ENCODE results near the gene PODXL. TPM values are rescaled to one million over a fixed set of nuclear protein-coding genes. Genes with fewer than 3 reads are reported as not detected.

PODXL gene
- total and polyA plus RNA-seq, 2 donors (not counting 3 experiments of a cell fraction or from before 2014, with no cell fraction given), result 86.4 to 156 TPM

DNA sequence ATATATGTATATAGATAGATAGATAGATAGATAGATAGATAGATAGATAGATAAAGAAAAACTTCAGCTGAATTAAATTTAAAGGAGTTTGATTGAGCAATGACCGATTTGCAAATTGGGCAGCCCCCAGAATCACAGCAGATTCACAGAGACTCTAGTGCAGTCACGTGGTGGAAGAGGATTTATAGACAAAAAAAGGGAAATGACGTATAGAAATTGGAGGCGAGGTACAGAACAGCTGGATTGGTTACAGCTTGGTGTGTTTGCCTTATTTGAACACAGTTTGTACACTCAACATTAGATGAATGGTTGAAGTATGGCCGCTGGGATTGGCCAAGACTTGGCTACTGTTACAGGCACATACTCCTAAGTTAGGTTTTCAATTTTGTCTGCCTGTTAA lies 8.2 kb upstream of the PODXL start:
- TF ChIP-seq JUN (IDR thresholded peaks at IDR 0.05; ENCODE audit: borderline replicate concordance, insufficient read depth, insufficient read length, low read depth) (no peak), FOS (IDR thresholded peaks at IDR 0.05; ENCODE audit: borderline replicate concordance, insufficient read depth, low read length) (no peak), MYC (IDR thresholded peaks at IDR 0.05; ENCODE audit: low read depth, low read length) (no peak), EZH2 (IDR thresholded peaks at IDR 0.05; ENCODE audit: borderline replicate concordance, low read depth, low read length, severe bottlenecking) (no peak), POLR2A (IDR thresholded peaks at IDR 0.05; ENCODE audit: low read depth, low read length) (no peak), GATA2 (IDR thresholded peaks at IDR 0.05; ENCODE audit: insufficient read depth, insufficient read length, low read depth, low read length) (no peak), POLR2AphosphoS5 (IDR thresholded peaks at IDR 0.05; ENCODE audit: insufficient read depth, low read depth, low read length) (no peak)
- TF ChIP-seq, protein P1, sequence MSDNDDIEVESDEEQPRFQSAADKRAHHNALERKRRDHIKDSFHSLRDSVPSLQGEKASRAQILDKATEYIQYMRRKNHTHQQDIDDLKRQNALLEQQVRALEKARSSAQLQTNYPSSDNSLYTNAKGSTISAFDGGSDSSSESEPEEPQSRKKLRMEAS (IDR thresholded peaks at IDR 0.05; ENCODE audit: insufficient read depth, insufficient read length), result no peak
- TF ChIP-seq, protein P2, sequence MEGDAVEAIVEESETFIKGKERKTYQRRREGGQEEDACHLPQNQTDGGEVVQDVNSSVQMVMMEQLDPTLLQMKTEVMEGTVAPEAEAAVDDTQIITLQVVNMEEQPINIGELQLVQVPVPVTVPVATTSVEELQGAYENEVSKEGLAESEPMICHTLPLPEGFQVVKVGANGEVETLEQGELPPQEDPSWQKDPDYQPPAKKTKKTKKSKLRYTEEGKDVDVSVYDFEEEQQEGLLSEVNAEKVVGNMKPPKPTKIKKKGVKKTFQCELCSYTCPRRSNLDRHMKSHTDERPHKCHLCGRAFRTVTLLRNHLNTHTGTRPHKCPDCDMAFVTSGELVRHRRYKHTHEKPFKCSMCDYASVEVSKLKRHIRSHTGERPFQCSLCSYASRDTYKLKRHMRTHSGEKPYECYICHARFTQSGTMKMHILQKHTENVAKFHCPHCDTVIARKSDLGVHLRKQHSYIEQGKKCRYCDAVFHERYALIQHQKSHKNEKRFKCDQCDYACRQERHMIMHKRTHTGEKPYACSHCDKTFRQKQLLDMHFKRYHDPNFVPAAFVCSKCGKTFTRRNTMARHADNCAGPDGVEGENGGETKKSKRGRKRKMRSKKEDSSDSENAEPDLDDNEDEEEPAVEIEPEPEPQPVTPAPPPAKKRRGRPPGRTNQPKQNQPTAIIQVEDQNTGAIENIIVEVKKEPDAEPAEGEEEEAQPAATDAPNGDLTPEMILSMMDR (IDR thresholded peaks at IDR 0.05; ENCODE audit: extremely low read depth in 1 of 2, insufficient read depth in 1 of 2, low read depth in 1 of 2, low read length in 2 of 2), result no peak
- dilution Hi-C loops (cut with MboI; ENCODE audit: extremely low pct_ligation_motif_present, low sequenced_read_pairs) (no loop called here), intact Hi-C loops (cut with micrococcal nuclease) (no loop called here)
- no peak overlapping the region for H3K27ac ChIP-seq (ENCODE audit: insufficient read depth, low read depth, low read length)
- no peaks in the 10 kb centered on the region for H4K20me1 ChIP-seq (replicated peaks; ENCODE audit: control insufficient read depth, extremely low read depth, insufficient read depth, low read length)
- no peak overlapping the region for H3K4me3 ChIP-seq (replicated peaks in 1 of 3; ENCODE audit: insufficient read depth in 1 of 3, low read depth in 1 of 3, low read length in 3 of 3)
- H3K27me3 ChIP-seq (ENCODE audit: control insufficient read depth in 2 of 2, insufficient read depth in 2 of 2, low read length in 2 of 2), result peaks cover 0 to 2% of the 10 kb centered on the region in 2 experiments
- no peak overlapping the region for H3K9ac ChIP-seq (replicated peaks; ENCODE audit: extremely low read depth, insufficient read depth, low read length)
- H3K4me2 ChIP-seq (ENCODE audit: insufficient read depth, low read length), result no peak overlapping the region
- no TSS peak for BruUV-seq (replicated peaks)
- no peaks in the 10 kb centered on the region for H3K9me1 ChIP-seq (replicated peaks; ENCODE audit: control insufficient read depth, extremely low read depth, insufficient read depth, low read length)
- POLR2A ChIA-PET, result no interaction called here
- CTCF ChIA-PET, result interaction anchor here (1.0 kb wide), 1 partner anchor 12 kb away, joined by 3 read pairs; no protein-coding TSS in a partner anchor
- FAIRE-seq (no peak), DNase-seq (ENCODE audit: low read depth, low spot score) (no peak)
- H3K36me3 ChIP-seq (ENCODE audit: control insufficient read depth in 2 of 2, extremely low read depth in 1 of 2, insufficient read depth in 2 of 2, low read length in 2 of 2), result no peaks in the 10 kb centered on the region
- H3K79me2 ChIP-seq (ENCODE audit: control insufficient read depth, insufficient read depth, low read length), result no peaks in the 10 kb centered on the region
- H2AFZ ChIP-seq (ENCODE audit: low read depth, low read length), result no peak overlapping the region
- H3K4me1 ChIP-seq (ENCODE audit: control insufficient read depth, extremely low read depth, insufficient read depth, low read length), result no peaks in the 10 kb centered on the region
- no peaks in the 10 kb centered on the region for H3K9me3 ChIP-seq (replicated peaks; ENCODE audit: control insufficient read depth, insufficient read depth, low read length)

All from endothelial cell of umbilical vein (primary cell).